ENCODE results near the gene COL24A1. TPM values are rescaled to one million over a fixed set of nuclear protein-coding genes. Genes with fewer than 3 reads are reported as not detected.

The COL24A1 gene
- total RNA-seq, 1 experiment from 2014 or later, result 0.08 TPM

DNA sequence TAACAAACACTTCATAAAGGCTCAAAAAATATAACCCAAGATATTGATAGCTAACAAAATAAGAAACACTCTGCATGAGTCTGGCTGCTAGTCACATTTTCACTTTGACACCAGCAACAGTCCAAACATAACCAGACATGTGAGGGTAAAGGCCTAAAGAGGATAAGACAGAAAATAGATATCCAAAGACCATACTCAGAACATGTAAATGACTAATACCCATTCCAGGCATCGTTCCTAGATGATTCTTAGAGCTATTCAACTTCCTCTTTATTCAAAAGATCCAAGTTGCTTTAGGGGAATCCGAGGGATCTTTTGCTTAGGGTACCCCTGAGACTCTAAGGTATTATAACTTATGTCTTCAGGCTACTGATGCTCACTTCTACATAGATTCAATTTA lies 5.1 kb downstream of the COL24A1 start:
- Histone ChIP-seq H3K4me1 (ENCODE audit: control insufficient read depth, insufficient read depth, low read length) (0 out of 2 replicates have a peak, but pooled peaks cover 6% of the 10 kb centered on the region), H3K27me3 (ENCODE audit: control insufficient read depth, insufficient read depth, low read length) (peaks cover 19% of the 10 kb centered on the region), H3K9me3 (ENCODE audit: control insufficient read depth, insufficient read depth, low read depth, low read length) (no peaks in the 10 kb centered on the region), H3K4me3 (ENCODE audit: low read depth in 2 of 2, low read length in 2 of 2) (no peak overlapping the region), H3K36me3 (ENCODE audit: control insufficient read depth, insufficient read depth, low read length) (no peaks in the 10 kb centered on the region), H3K27ac (ENCODE audit: low read length) (no peak overlapping the region)
- ChIA-PET POLR2A (no interaction called here), CTCF (no interaction called here)
- no peak for TF ChIP-seq SIN3A (IDR thresholded peaks at IDR 0.05; ENCODE audit: borderline replicate concordance, insufficient read depth, low read depth, low read length)
- TF ChIP-seq, protein P1, sequence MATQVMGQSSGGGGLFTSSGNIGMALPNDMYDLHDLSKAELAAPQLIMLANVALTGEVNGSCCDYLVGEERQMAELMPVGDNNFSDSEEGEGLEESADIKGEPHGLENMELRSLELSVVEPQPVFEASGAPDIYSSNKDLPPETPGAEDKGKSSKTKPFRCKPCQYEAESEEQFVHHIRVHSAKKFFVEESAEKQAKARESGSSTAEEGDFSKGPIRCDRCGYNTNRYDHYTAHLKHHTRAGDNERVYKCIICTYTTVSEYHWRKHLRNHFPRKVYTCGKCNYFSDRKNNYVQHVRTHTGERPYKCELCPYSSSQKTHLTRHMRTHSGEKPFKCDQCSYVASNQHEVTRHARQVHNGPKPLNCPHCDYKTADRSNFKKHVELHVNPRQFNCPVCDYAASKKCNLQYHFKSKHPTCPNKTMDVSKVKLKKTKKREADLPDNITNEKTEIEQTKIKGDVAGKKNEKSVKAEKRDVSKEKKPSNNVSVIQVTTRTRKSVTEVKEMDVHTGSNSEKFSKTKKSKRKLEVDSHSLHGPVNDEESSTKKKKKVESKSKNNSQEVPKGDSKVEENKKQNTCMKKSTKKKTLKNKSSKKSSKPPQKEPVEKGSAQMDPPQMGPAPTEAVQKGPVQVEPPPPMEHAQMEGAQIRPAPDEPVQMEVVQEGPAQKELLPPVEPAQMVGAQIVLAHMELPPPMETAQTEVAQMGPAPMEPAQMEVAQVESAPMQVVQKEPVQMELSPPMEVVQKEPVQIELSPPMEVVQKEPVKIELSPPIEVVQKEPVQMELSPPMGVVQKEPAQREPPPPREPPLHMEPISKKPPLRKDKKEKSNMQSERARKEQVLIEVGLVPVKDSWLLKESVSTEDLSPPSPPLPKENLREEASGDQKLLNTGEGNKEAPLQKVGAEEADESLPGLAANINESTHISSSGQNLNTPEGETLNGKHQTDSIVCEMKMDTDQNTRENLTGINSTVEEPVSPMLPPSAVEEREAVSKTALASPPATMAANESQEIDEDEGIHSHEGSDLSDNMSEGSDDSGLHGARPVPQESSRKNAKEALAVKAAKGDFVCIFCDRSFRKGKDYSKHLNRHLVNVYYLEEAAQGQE (IDR thresholded peaks at IDR 0.05; ENCODE audit: insufficient read depth in 1 of 2, low read depth in 2 of 2, low read length in 1 of 2), result no peak
- TF ChIP-seq POLR2AphosphoS5 (IDR thresholded peaks at IDR 0.05; ENCODE audit: low read depth, low read length), result no peak
- TF ChIP-seq, protein P2, sequence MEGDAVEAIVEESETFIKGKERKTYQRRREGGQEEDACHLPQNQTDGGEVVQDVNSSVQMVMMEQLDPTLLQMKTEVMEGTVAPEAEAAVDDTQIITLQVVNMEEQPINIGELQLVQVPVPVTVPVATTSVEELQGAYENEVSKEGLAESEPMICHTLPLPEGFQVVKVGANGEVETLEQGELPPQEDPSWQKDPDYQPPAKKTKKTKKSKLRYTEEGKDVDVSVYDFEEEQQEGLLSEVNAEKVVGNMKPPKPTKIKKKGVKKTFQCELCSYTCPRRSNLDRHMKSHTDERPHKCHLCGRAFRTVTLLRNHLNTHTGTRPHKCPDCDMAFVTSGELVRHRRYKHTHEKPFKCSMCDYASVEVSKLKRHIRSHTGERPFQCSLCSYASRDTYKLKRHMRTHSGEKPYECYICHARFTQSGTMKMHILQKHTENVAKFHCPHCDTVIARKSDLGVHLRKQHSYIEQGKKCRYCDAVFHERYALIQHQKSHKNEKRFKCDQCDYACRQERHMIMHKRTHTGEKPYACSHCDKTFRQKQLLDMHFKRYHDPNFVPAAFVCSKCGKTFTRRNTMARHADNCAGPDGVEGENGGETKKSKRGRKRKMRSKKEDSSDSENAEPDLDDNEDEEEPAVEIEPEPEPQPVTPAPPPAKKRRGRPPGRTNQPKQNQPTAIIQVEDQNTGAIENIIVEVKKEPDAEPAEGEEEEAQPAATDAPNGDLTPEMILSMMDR (IDR thresholded peaks at IDR 0.05), result no peak
- TF ChIP-seq TCF7L2 (IDR thresholded peaks at IDR 0.05; ENCODE audit: low read depth, low read length), result no peak
- intact Hi-C loops (cut with micrococcal nuclease; ENCODE audit: unreplicated experiment), result loop anchor here (10.0 kb wide), 1 partner anchor 447 kb away; the partner anchor contains the start of gene ZNHIT6
- ATAC-seq (no peak), DNase-seq (ENCODE audit: low read depth, low spot score) (no peak)
- BruUV-seq (replicated peaks), result no TSS peak
- in situ Hi-C loops (cut with HindIII; ENCODE audit: low pct_unique_long_range_greater_than_20kb, low sequenced_read_pairs), result no loop called here

- POLR2A ChIA-PET, result no interaction called here
- BruUV-seq (replicated peaks), result no TSS peak
Measured at GRCh38 chr1:86150553-86151055, 6.0 kb downstream of the COL24A1 start.

More at GRCh38 chr1:86150553-86151055, 6.0 kb downstream of the COL24A1 start:
- ATAC-seq (no peak), DNase-seq (ENCODE audit: low read depth, low spot score) (no peak)
- CTCF ChIA-PET, result no interaction called here
- no peaks in the 10 kb centered on the region for H3K9me3 ChIP-seq (ENCODE audit: control insufficient read depth, insufficient read depth, low read depth, low read length)
- no peak overlapping the region for H3K27ac ChIP-seq (ENCODE audit: low read length)
- H3K36me3 ChIP-seq (ENCODE audit: control insufficient read depth, insufficient read depth, low read length), result no peaks in the 10 kb centered on the region
- H3K27me3 ChIP-seq (ENCODE audit: control insufficient read depth, insufficient read depth, low read length), result peaks cover 15% of the 10 kb centered on the region
- H3K4me1 ChIP-seq (ENCODE audit: control insufficient read depth, insufficient read depth, low read length), result no peaks in the 10 kb centered on the region
- TF ChIP-seq, protein P2 (IDR thresholded peaks at IDR 0.05), result no peak
- no peak for TF ChIP-seq SIN3A (IDR thresholded peaks at IDR 0.05; ENCODE audit: borderline replicate concordance, insufficient read depth, low read depth, low read length)
- TF ChIP-seq TCF7L2 (IDR thresholded peaks at IDR 0.05; ENCODE audit: low read depth, low read length), result no peak
- TF ChIP-seq, protein P1 (IDR thresholded peaks at IDR 0.05; ENCODE audit: insufficient read depth in 1 of 2, low read depth in 2 of 2, low read length in 1 of 2), result no peak
- TF ChIP-seq POLR2AphosphoS5 (IDR thresholded peaks at IDR 0.05; ENCODE audit: low read depth, low read length), result no peak
- H3K4me3 ChIP-seq (ENCODE audit: low read depth in 2 of 2, low read length in 2 of 2), result no peak overlapping the region
- in situ Hi-C loops (cut with HindIII; ENCODE audit: low pct_unique_long_range_greater_than_20kb, low sequenced_read_pairs) (no loop called here), intact Hi-C loops (cut with micrococcal nuclease; ENCODE audit: unreplicated experiment) (loop anchor here (10.0 kb wide), 1 partner anchor 446 kb away; the partner anchor contains the start of gene ZNHIT6)

Measured in Panc1 (cell line).